VCaP (cell line): ENCODE data around the gene CYTH1.
"Not testable (repeated sequence)": the region's sequence is repeated elsewhere in the genome, so short reads cannot be mapped to it uniquely, and the experiment has no call there.

ENCODE experiments used
- H3K27ac ChIP-seq: fragments of 450-650 bp; 2 replicates; pipeline ENCODE4 v1.5.1; 2017
- CTCF ChIP-seq: fragments of 450-650 bp; conservative IDR thresholded peaks from 2 replicates; pipeline ENCODE4 v1.5.1; 2017; ENCODE audit warnings: mild to moderate bottlenecking, moderate library complexity

Gene CYTH1

GRCh38 chr17:78753316-78754250, 28.5 kb downstream of the CYTH1 start:
- no peak for TF ChIP-seq CTCF
- no peak overlapping the region for H3K27ac ChIP-seq

DNA sequence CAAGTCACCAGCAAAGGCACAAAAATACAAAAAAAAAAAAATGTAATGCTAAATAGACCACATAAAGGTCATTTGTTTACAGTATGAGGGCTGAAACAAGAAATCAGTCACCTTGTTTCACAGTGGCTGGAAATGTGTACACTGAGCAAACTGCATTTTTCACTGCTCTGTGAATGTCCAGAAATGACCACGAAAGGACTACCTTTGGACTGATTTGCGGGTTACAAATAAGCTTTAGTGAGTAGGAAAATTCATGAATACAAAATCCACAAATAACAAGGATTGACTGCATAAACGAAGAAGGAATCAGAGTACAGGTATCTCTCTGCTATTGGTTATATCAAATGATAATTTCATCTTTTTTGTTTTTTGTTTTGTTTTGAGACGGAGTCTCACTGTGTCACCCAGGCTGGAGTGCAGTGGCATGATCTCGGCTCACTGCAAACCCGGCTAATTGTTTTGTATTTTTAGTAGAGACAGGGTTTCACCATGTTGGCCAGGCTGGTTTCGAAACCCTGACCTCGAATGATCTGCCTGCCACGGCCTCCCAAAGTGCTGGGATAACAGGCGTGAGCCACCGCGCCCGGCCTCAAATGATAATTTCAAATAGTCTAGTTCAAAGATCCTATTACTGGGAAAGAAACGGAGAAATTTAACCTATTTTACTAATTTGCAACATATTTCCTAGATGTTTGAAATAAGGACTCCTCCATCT, 30.5 kb downstream of the CYTH1 start:
- H3K27ac ChIP-seq = no peak overlapping the region
- TF ChIP-seq CTCF = no peak

- not testable (repeated sequence) for H3K27ac ChIP-seq
Observed at GRCh38 chr17:78751000-78751399, 31.1 kb downstream of the CYTH1 start.

DNA sequence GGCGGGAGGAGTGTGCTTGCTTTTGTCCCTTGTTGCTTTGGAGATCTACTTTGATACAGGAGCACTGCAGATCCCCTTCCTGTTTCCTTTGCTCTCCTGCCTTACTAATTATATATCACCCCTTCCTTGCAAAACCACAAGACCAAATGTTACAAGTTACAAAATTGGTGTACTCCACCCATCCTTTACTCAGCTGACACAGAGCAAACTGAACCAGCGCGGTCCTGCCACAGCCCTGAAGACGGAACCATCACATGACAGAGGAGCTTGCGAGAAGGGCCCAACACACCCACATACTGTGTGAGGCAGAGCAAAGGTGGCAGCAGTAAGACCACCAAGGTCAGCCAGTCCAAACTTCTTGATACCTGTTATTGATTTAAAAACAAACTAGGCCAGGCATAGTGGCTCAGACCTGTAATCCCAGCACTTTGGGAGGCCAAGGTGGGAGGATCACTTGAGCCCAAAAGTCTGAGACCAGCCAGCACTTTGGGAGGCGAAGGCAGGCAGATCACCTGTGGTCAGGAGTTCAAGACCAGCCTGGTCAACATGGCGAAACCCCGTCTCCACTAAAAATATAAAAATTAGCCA, 33.2 kb downstream of the CYTH1 start:
- no peak for TF ChIP-seq CTCF
- no peak overlapping the region for H3K27ac ChIP-seq

DNA sequence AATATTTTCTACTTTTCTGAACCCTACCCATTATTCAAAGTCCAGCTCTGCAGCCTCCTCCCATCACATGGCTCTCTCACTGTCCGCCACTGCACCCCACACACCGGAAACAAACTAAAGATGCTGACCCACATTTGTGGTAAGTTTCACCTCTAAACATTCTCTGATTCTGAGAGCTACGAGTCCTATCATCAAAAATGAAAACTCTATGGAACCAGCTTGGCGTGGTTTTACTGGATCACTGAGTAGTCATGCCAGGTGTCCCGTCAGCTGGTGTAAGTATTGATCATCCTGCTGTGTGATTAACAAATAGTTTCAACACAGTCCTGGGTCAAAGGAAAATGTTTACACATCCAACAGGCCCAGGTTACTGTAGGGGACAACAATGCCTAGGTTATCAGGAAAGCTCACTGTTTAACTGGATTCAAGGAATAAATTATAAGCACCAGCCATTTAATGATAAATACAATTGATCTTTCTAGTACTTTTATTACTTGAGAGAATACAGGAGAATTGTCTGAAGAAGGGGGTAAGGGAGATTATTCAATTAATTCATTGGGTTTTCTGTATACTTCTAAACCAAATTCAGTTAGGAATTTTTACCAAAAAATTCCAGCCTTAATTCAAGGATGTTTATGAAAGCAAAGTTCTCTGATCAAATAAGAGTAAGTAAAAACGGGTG, 33.9 kb downstream of the CYTH1 start:
- H3K27ac ChIP-seq = no peak overlapping the region
- TF ChIP-seq CTCF = no peak

DNA sequence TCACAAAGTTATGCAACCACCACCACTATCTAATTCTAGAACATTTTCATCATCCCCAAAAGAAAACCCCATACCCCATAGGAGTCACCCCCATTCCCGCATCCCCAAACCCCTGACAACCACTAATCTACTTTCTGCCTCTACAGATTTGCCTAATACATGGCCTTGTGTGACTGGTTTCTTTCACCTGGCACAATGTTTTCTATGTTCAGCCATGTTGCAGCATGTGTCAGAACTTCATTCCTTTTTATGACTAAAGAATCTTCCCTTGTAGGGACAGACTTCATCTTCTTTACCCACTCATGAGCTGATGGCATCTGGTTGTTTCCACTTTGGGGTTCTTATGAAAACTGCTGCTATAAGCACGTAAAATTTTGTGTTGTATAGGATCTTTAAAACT, 34.6 kb downstream of the CYTH1 start:
- no peak overlapping the region; the same call in 1 of the 2 replicates for H3K27ac ChIP-seq
- TF ChIP-seq CTCF = no peak

- TF ChIP-seq CTCF = no peak
- no peak overlapping the region; the same call in 1 of the 2 replicates for H3K27ac ChIP-seq
Observed at GRCh38 chr17:78746949-78747269, 35.2 kb downstream of the CYTH1 start.
